ENCODE data around the gene GPR52. TPM values are rescaled to one million over a fixed set of nuclear protein-coding genes. Genes with fewer than 3 reads are reported as not detected.

Gene GPR52
- total RNA-seq, 1 donor from 2014 or later: 0.84 TPM

DNA sequence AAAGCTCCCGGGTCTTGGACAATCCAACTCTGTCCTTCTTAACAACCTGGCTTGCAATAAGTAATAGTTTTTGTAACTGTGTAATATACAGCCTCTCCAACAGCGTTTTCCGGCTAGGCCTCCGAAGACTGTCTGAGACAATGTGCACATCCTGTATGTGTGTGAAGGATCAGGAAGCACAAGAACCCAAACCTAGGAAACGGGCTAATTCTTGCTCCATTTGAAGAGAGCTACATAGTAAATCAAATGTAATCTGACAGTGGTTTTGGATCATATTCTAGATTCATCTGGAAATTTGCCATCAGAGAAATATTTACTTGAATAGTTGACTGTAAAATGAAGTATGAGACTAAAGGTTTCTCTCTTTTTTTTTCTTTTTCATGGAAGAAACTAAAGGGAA is 1.2 kb downstream of the GPR52 start:
- Histone ChIP-seq H3K4me3 (no peak overlapping the region), H3F3A (ENCODE audit: low read depth) (no peaks in the 10 kb centered on the region), H3K4me2 (no peak overlapping the region), H3K36me3 (no peaks in the 10 kb centered on the region), H3K79me2 (ENCODE audit: low read depth) (no peaks in the 10 kb centered on the region), H3K9me3 (ENCODE audit: low read depth) (no peaks in the 10 kb centered on the region), H2AFZ (replicated peaks) (no peak overlapping the region), H3K27ac (no peak overlapping the region), H4K20me1 (ENCODE audit: low read depth) (no peaks in the 10 kb centered on the region), H3K4me1 (peaks cover 9% of the 10 kb centered on the region), H3K9ac (no peak overlapping the region), H3K27me3 (no peaks in the 10 kb centered on the region)
- no peak for DNase-seq (ENCODE audit: low spot score)
- H3K4me3 Mint-ChIP-seq: no peak overlapping the region
- peaks cover 9% of the 10 kb centered on the region for H3K4me1 Mint-ChIP-seq
- no peaks in the 10 kb centered on the region for H3K27me3 Mint-ChIP-seq (ENCODE audit: insufficient read depth, low read depth)
- H3K36me3 Mint-ChIP-seq: no peaks in the 10 kb centered on the region
- TF ChIP-seq EZH2phosphoT487 (IDR thresholded peaks at IDR 0.05) (no peak), CTCF (IDR thresholded peaks at IDR 0.05) (no peak), EZH2 (IDR thresholded peaks at IDR 0.05) (no peak)
- H3K27ac Mint-ChIP-seq: no peak overlapping the region
- no peaks in the 10 kb centered on the region for H3K9me3 Mint-ChIP-seq

GRCh38 chr1:174451408-174451807 is 3.6 kb downstream of the GPR52 start:
- H3K27ac Mint-ChIP-seq: no peak overlapping the region
- DNase-seq (ENCODE audit: low spot score): no peak
- no peaks in the 10 kb centered on the region for H3K9me3 ChIP-seq (ENCODE audit: low read depth)
- no peaks in the 10 kb centered on the region for H3K79me2 ChIP-seq (ENCODE audit: low read depth)
- H3K27me3 Mint-ChIP-seq (ENCODE audit: insufficient read depth, low read depth): no peaks in the 10 kb centered on the region
- no peak overlapping the region for H3K4me2 ChIP-seq
- peaks cover 4% of the 10 kb centered on the region for H3K4me1 ChIP-seq
- no peak overlapping the region for H3K4me3 ChIP-seq
- peaks cover 3% of the 10 kb centered on the region for H3K4me1 Mint-ChIP-seq
- H3K36me3 Mint-ChIP-seq: no peaks in the 10 kb centered on the region
- H3K27me3 ChIP-seq: no peaks in the 10 kb centered on the region
- H3K27ac ChIP-seq: no peak overlapping the region
- H3K4me3 Mint-ChIP-seq: no peak overlapping the region
- H2AFZ ChIP-seq (replicated peaks): no peak overlapping the region
- no peak overlapping the region for H3K9ac ChIP-seq
- H3K9me3 Mint-ChIP-seq: no peaks in the 10 kb centered on the region
- H3K36me3 ChIP-seq: no peaks in the 10 kb centered on the region
- no peaks in the 10 kb centered on the region for H3F3A ChIP-seq (ENCODE audit: low read depth)
- no peaks in the 10 kb centered on the region for H4K20me1 ChIP-seq (ENCODE audit: low read depth)
- TF ChIP-seq CTCF (IDR thresholded peaks at IDR 0.05): peak; percentile 32
- no peak for TF ChIP-seq EZH2 (IDR thresholded peaks at IDR 0.05)

DNA sequence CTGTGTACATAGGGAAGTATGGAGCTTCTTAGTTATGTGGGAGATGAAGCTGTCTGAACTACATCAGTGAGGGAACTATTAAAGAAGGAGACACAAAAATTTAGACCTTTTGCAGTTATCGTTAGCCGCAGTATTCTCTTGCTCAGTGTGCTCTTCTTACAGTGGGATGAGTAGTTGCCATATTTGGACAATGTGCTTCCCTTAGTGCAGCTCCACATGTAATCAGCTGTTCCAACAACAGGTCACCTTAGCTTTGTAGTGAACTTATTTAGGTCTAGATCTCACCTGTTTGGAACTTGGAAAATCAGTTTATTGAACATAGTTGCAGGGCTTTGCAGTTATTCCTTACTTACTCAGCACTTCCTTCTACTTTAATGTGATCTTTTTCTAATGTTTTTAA is 18.1 kb downstream of the GPR52 start:
- H3K27ac ChIP-seq: no peak overlapping the region
- no peaks in the 10 kb centered on the region for H3F3A ChIP-seq (ENCODE audit: low read depth)
- H2AFZ ChIP-seq (replicated peaks): no peak overlapping the region
- H4K20me1 ChIP-seq (ENCODE audit: low read depth): no peaks in the 10 kb centered on the region
- no peak overlapping the region for H3K9ac ChIP-seq
- no peak overlapping the region for H3K4me2 ChIP-seq
- peaks cover 6% of the 10 kb centered on the region for H3K4me1 ChIP-seq
- Mint-ChIP-seq H3K9me3 (no peaks in the 10 kb centered on the region), H3K4me3 (no peak overlapping the region), H3K27me3 (ENCODE audit: insufficient read depth, low read depth) (no peaks in the 10 kb centered on the region), H3K27ac (no peak overlapping the region), H3K36me3 (no peaks in the 10 kb centered on the region), H3K4me1 (no peaks in the 10 kb centered on the region)
- H3K79me2 ChIP-seq (ENCODE audit: low read depth): no peaks in the 10 kb centered on the region
- H3K4me3 ChIP-seq: no peak overlapping the region
- H3K9me3 ChIP-seq (ENCODE audit: low read depth): no peaks in the 10 kb centered on the region
- H3K27me3 ChIP-seq: no peaks in the 10 kb centered on the region
- H3K36me3 ChIP-seq: no peaks in the 10 kb centered on the region
- TF ChIP-seq EZH2phosphoT487 (IDR thresholded peaks at IDR 0.05) (no peak), CTCF (IDR thresholded peaks at IDR 0.05) (no peak), EZH2 (IDR thresholded peaks at IDR 0.05) (no peak)
- no peak for DNase-seq (ENCODE audit: low spot score)

DNA sequence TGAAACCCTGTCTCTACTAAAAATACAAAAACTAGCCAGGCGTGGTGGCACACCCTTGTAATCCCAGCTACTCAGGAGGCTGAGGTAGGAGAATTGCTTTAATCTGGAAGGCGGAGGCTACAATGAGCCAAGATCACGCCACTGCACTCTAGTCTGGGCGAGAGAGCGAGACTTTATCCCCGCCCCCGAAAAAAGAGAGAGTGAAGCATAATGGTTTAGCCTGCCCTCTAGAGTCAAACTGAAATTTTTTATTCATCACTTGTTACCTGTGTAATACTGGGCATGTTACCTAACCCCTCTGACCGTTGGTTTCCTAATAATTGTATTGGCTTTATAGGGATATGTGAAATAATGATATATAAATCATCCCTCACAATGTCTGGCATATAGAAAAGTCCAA is 18.8 kb downstream of the GPR52 start:
- no peak overlapping the region for H3K27ac Mint-ChIP-seq
- Histone ChIP-seq H3K4me2 (no peak overlapping the region), H3K27me3 (no peaks in the 10 kb centered on the region), H3K79me2 (ENCODE audit: low read depth) (no peaks in the 10 kb centered on the region), H3K36me3 (no peaks in the 10 kb centered on the region), H3F3A (ENCODE audit: low read depth) (no peaks in the 10 kb centered on the region), H3K27ac (no peak overlapping the region), H3K4me3 (no peak overlapping the region), H3K9me3 (ENCODE audit: low read depth) (no peaks in the 10 kb centered on the region), H4K20me1 (ENCODE audit: low read depth) (no peaks in the 10 kb centered on the region), H3K4me1 (no peaks in the 10 kb centered on the region), H3K9ac (no peak overlapping the region), H2AFZ (replicated peaks) (no peak overlapping the region)
- no peak for DNase-seq (ENCODE audit: low spot score)
- no peak for TF ChIP-seq EZH2 (IDR thresholded peaks at IDR 0.05)
- no peak for TF ChIP-seq CTCF (IDR thresholded peaks at IDR 0.05)
- no peak for TF ChIP-seq EZH2phosphoT487 (IDR thresholded peaks at IDR 0.05)
- no peaks in the 10 kb centered on the region for H3K36me3 Mint-ChIP-seq
- H3K4me1 Mint-ChIP-seq: no peaks in the 10 kb centered on the region
- no peaks in the 10 kb centered on the region for H3K9me3 Mint-ChIP-seq
- no peaks in the 10 kb centered on the region for H3K27me3 Mint-ChIP-seq (ENCODE audit: insufficient read depth, low read depth)
- no peak overlapping the region for H3K4me3 Mint-ChIP-seq
